PC-3 (cell line): Measurements from ENCODE around the gene CASP10. TPM values are rescaled to one million over a fixed set of nuclear protein-coding genes. Genes with fewer than 3 reads are reported as not detected.

Source experiments
- ATAC-seq: fragments of 200-7000 bp; cut with Tn5 transposase; 2 replicates; pipeline ENCODE4 v1.9.1; 2020; ENCODE audit warnings: mild to moderate bottlenecking, moderate library complexity
- BruUV-seq: library from RNA; stranded (reverse); fragments of 400-500 nt; replicated peaks from 2 replicates; lab custom pipeline; 2021; lab: Mats Ljungman, UMichigan
- CTCF ChIA-PET: fragments of 300-600 bp; sonication (Branson Sonifier 250); formaldehyde crosslinking; loops from one replicate; lab custom pipeline; 2022; ENCODE audit warnings: antibody characterized with exemption; lab: Charles Lee
- POLR2A ChIA-PET: fragments of 300-600 bp; sonication (Branson Sonifier 250); formaldehyde crosslinking; loops from one replicate; lab custom pipeline; 2022; ENCODE audit warnings: antibody characterized with exemption; ENCODE audit not compliant: unreplicated experiment; lab: Charles Lee
- DNase-seq: peaks from one replicate; pipeline ENCODE4 v3.0.0-alpha.2; 2015
- H2AFZ ChIP-seq: fragments of 300-600 bp; sonication (generic); 2 replicates; pipeline ENCODE4 v1.6.0; 2016; ENCODE audit warnings: antibody characterized with exemption, low read length
- H3F3A ChIP-seq: fragments of 300-600 bp; sonication (generic); one replicate; pipeline ENCODE4 v1.6.0; 2017; ENCODE audit warnings: antibody characterized with exemption, low read length, control low read depth, mild to moderate bottlenecking; ENCODE audit not compliant: unreplicated experiment
- H3K27ac ChIP-seq: fragments of 300-600 bp; sonication (generic); 2 replicates; pipeline ENCODE4 v1.5.1; 2016; ENCODE audit warnings: mild to moderate bottlenecking, low read length
- H3K27me3 ChIP-seq: fragments of 300-600 bp; sonication (generic); 2 replicates; pipeline ENCODE4 v1.6.1; 2016; ENCODE audit warnings: low read length, mixed read lengths
- H3K36me3 ChIP-seq: fragments of 300-600 bp; sonication (generic); 2 replicates; pipeline ENCODE4 v1.6.1; 2016; ENCODE audit warnings: low read depth, mixed run types, low read length, mixed read lengths
- H3K4me1 ChIP-seq: fragments of 300-600 bp; sonication (generic); 2 replicates; pipeline ENCODE4 v1.5.1; 2016; ENCODE audit warnings: low read length; ENCODE audit not compliant: insufficient read depth
- H3K4me2 ChIP-seq: fragments of 300-600 bp; sonication (generic); 2 replicates; pipeline ENCODE4 v1.6.0; 2016; ENCODE audit warnings: low read length
- H3K4me3 ChIP-seq: fragments of 300-600 bp; sonication (generic); 2 replicates; pipeline ENCODE4 v1.5.1; 2016; ENCODE audit warnings: mild to moderate bottlenecking, low read length, mixed read lengths
- H3K79me2 ChIP-seq: fragments of 300-600 bp; sonication (generic); 2 replicates; pipeline ENCODE4 v1.6.1; 2017; ENCODE audit warnings: low read length, mixed read lengths
- H3K9ac ChIP-seq: fragments of 300-600 bp; sonication (generic); 2 replicates; pipeline ENCODE4 v1.6.0; 2016; ENCODE audit warnings: mild to moderate bottlenecking, low read length
- H3K9me2 ChIP-seq: fragments of 300-600 bp; sonication (generic); replicated peaks from 2 replicates; pipeline ENCODE4 v1.6.1; 2016; ENCODE audit warnings: mixed run types, low read length, mixed read lengths
- H3K9me3 ChIP-seq: fragments of 300-600 bp; sonication (generic); 2 replicates; pipeline ENCODE4 v1.6.1; 2016; ENCODE audit warnings: low read length, mixed read lengths
- H4K20me1 ChIP-seq: fragments of 300-600 bp; sonication (generic); 2 replicates; pipeline ENCODE4 v1.6.1; 2016; ENCODE audit warnings: low read length, mixed read lengths
- EZH2 ChIP-seq: fragments of 300-600 bp; sonication (generic); IDR thresholded peaks from one replicate; pipeline ENCODE4 v1.6.1; 2017; ENCODE audit warnings: antibody characterized with exemption, mild to moderate bottlenecking, low read length; ENCODE audit not compliant: unreplicated experiment
- EZH2phosphoT487 ChIP-seq: fragments of 300-600 bp; sonication (generic); IDR thresholded peaks from 2 replicates; pipeline ENCODE4 v1.6.1; 2018; ENCODE audit warnings: mild to moderate bottlenecking, antibody characterized with exemption, low read length, borderline replicate concordance
- intact Hi-C: fragments of 100-400 bp; cut with micrococcal nuclease; formaldehyde crosslinking; loops from 2 replicates; pipeline ENCODE4 v1.9.0; 2023
- total RNA-seq: library from RNA; depleted of rRNA; stranded (reverse); fragments of >200 nt; gene quantifications from 2 replicates; pipeline ENCODE4 v1.2.3, GENCODE V29; 2014
- TF ChIP-seq, protein P1 (sequence below): fragments of 300-600 bp; sonication (generic); conservative IDR thresholded peaks from 2 replicates; pipeline ENCODE4 v1.5.1; 2017; ENCODE audit warnings: antibody characterized with exemption, low read depth, mild to moderate bottlenecking, low read length

Gene CASP10
- total RNA-seq, 1 experiment from 2014 or later = 4.2 TPM

DNA sequence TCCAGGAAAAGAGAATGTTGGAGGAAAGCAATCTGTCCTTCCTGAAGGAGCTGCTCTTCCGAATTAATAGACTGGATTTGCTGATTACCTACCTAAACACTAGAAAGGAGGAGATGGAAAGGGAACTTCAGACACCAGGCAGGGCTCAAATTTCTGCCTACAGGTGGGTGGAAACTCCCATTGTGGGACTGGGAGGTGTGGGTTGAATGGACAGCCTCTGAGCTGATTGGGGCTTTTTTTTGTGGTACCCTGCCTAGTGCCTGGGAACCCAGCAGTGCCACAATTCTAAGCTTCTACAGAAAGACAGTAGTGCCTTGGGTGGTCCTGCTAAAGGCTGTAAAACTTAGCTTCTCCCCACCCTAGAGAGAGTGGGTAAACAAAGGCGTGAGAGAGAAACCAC lies 83.7 kb downstream of the CASP10 start:
- DNase-seq = no peak
- no TSS peak for BruUV-seq
- no peaks in the 10 kb centered on the region for H4K20me1 ChIP-seq
- CTCF ChIA-PET = no interaction called here
- H3K9me2 ChIP-seq = no peaks in the 10 kb centered on the region
- no peak for ATAC-seq
- H3K27me3 ChIP-seq = no peaks in the 10 kb centered on the region
- H3K9me3 ChIP-seq = no peaks in the 10 kb centered on the region
- no peaks in the 10 kb centered on the region for H3F3A ChIP-seq
- intact Hi-C loops = no loop called here
- no peak overlapping the region for H3K27ac ChIP-seq
- no peak for TF ChIP-seq EZH2phosphoT487
- TF ChIP-seq EZH2 = no peak
- H3K79me2 ChIP-seq = peaks cover 24% of the 10 kb centered on the region
- no peak overlapping the region for H2AFZ ChIP-seq
- H3K4me1 ChIP-seq = no peaks in the 10 kb centered on the region
- no peak overlapping the region for H3K4me2 ChIP-seq
- H3K4me3 ChIP-seq = no peak overlapping the region
- H3K9ac ChIP-seq = no peak overlapping the region
- H3K36me3 ChIP-seq = peaks cover 4% of the 10 kb centered on the region
- POLR2A ChIA-PET = no interaction called here

DNA sequence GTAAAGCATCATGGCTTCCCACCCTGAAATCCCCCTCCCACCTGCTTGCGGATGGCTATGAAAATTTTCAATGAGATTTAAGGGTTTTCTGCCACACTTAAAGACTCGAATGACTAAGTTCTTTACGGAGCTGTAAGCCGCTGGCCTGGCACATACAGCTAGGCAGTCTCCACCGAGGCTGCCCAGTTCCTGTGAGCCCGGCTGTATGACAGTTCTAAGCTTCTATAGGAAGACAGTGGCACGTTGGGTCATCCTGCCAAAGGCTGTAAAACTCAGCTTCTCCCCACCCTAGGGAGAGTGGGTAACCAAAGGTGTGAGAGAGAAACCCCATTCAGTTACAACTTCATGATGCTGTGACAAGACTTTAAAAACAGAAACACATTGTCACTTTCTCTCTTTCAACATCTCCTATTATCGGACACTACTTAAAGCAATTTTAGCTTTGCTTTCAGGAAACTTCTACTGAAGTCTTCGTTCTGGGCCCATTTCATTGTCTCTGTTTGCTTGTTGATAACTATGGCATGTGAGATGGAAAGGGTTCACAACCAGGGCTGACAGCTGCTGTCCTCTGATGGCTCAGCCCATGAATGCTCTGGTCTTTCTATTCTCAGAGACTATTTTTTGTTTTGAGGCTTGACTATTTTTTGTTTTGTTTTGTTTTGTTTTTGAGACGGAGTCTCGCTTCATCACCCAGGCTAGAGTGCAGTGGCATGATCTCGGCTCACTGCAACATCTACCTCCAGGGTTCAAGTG lies 84.5 kb downstream of the CASP10 start:
- ChIA-PET POLR2A (no interaction called here), CTCF (no interaction called here)
- no peak overlapping the region for H3K4me3 ChIP-seq
- no peaks in the 10 kb centered on the region for H3F3A ChIP-seq
- no peak overlapping the region for H3K27ac ChIP-seq
- no TSS peak for BruUV-seq
- H3K36me3 ChIP-seq = peaks cover 9% of the 10 kb centered on the region
- DNase-seq (no peak), ATAC-seq (no peak)
- TF ChIP-seq, protein P1, sequence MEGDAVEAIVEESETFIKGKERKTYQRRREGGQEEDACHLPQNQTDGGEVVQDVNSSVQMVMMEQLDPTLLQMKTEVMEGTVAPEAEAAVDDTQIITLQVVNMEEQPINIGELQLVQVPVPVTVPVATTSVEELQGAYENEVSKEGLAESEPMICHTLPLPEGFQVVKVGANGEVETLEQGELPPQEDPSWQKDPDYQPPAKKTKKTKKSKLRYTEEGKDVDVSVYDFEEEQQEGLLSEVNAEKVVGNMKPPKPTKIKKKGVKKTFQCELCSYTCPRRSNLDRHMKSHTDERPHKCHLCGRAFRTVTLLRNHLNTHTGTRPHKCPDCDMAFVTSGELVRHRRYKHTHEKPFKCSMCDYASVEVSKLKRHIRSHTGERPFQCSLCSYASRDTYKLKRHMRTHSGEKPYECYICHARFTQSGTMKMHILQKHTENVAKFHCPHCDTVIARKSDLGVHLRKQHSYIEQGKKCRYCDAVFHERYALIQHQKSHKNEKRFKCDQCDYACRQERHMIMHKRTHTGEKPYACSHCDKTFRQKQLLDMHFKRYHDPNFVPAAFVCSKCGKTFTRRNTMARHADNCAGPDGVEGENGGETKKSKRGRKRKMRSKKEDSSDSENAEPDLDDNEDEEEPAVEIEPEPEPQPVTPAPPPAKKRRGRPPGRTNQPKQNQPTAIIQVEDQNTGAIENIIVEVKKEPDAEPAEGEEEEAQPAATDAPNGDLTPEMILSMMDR = no peak
- TF ChIP-seq EZH2phosphoT487 (no peak), EZH2 (no peak)
- H4K20me1 ChIP-seq = no peaks in the 10 kb centered on the region
- H3K4me1 ChIP-seq = no peaks in the 10 kb centered on the region
- no peaks in the 10 kb centered on the region for H3K9me2 ChIP-seq
- H3K9me3 ChIP-seq = no peaks in the 10 kb centered on the region
- H3K79me2 ChIP-seq = peaks cover 19% of the 10 kb centered on the region
- no peak overlapping the region for H2AFZ ChIP-seq
- no peaks in the 10 kb centered on the region for H3K27me3 ChIP-seq
- intact Hi-C loops = no loop called here
- H3K9ac ChIP-seq = no peak overlapping the region
- H3K4me2 ChIP-seq = no peak overlapping the region

DNA sequence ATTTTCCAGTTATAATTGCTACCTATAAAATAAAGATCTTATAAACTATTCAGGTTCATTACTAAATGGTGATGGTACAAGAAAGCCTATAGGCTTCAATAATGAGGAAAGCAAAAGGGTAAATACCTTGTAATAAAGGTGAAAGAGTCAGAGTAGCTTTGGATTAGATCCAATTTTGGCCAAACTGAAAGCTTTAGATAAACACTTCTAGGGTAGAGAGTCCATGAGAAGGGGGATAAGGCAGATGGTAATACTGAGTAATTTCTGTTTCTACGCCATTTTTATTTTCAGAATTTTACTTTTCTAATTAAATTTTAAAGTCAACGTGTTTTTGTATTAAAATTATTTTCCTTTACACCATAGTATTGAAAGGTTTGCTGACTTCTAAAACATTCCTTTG lies 86.8 kb downstream of the CASP10 start:
- Histone ChIP-seq H3K9me3 (no peaks in the 10 kb centered on the region), H2AFZ (no peak overlapping the region), H3K9ac (no peak overlapping the region), H3K27me3 (no peaks in the 10 kb centered on the region), H3K36me3 (peaks cover 13% of the 10 kb centered on the region), H3K4me3 (no peak overlapping the region), H3K4me1 (no peaks in the 10 kb centered on the region), H3K4me2 (no peak overlapping the region), H4K20me1 (no peaks in the 10 kb centered on the region), H3K27ac (no peak overlapping the region), H3F3A (no peaks in the 10 kb centered on the region), H3K79me2 (no peaks in the 10 kb centered on the region), H3K9me2 (no peaks in the 10 kb centered on the region)
- no peak for DNase-seq
- ATAC-seq = no peak
- ChIA-PET POLR2A (no interaction called here), CTCF (no interaction called here)
- intact Hi-C loops = no loop called here
- BruUV-seq = no TSS peak
- TF ChIP-seq, protein P1 = no peak
- TF ChIP-seq EZH2phosphoT487 (no peak), EZH2 (no peak)
